Left ventricle myocardium inferior (tissue), 1 donor: ENCODE measurements around the gene NT5C3A. TPM values are rescaled to one million over a fixed set of nuclear protein-coding genes. Genes with fewer than 3 reads are reported as not detected.
"Not testable (repeated sequence)": the region's sequence is repeated elsewhere in the genome, so short reads cannot be mapped to it uniquely, and the experiment has no call there.

Source experiments
- DNase-seq: peaks from one replicate; pipeline ENCODE4 v3.0.0-alpha.2; 2020
- H3K27ac ChIP-seq: fragments of 200-600 bp; replicated peaks from 2 replicates; pipeline ENCODE4 v1.8.0; 2021
- H3K27me3 ChIP-seq: fragments of 200-600 bp; 2 replicates; pipeline ENCODE4 v1.8.0; 2021; ENCODE audit warnings: low read depth
- H3K36me3 ChIP-seq: fragments of 200-600 bp; 2 replicates; pipeline ENCODE4 v1.8.0; 2021
- H3K4me1 ChIP-seq: fragments of 200-600 bp; 2 replicates; pipeline ENCODE4 v1.8.0; 2021
- H3K4me3 ChIP-seq: fragments of 200-600 bp; 2 replicates; pipeline ENCODE4 v1.8.0; 2021; ENCODE audit warnings: mild to moderate bottlenecking, moderate library complexity
- H3K9me3 ChIP-seq: fragments of 200-600 bp; replicated peaks from 2 replicates; pipeline ENCODE4 v1.8.0; 2021
- intact Hi-C: fragments of 100-400 bp; cut with micrococcal nuclease; formaldehyde crosslinking; loops from one replicate; pipeline ENCODE4 v1.11.0; 2022
- total RNA-seq: library from RNA; stranded (reverse); fragmentation: NEBNext Ultra II Directional; extraction: Animal tissue kit (Norgen Biotek cat#: 25700); gene quantifications from one replicate; pipeline ENCODE4 v1.2.1, GENCODE V29; 2021
- TF ChIP-seq, protein P1 (sequence below): fragments of 200-600 bp; IDR thresholded peaks from 2 replicates; pipeline ENCODE4 v1.8.0; 2021; ENCODE audit warnings: antibody characterized with exemption, mild to moderate bottlenecking, borderline replicate concordance
- donor health status: DM: no; HTN: yes; CAD: no; lungs with severe emphysema.

The NT5C3A gene
- total RNA-seq, 1 donor from 2014 or later, result 33.4 TPM

DNA sequence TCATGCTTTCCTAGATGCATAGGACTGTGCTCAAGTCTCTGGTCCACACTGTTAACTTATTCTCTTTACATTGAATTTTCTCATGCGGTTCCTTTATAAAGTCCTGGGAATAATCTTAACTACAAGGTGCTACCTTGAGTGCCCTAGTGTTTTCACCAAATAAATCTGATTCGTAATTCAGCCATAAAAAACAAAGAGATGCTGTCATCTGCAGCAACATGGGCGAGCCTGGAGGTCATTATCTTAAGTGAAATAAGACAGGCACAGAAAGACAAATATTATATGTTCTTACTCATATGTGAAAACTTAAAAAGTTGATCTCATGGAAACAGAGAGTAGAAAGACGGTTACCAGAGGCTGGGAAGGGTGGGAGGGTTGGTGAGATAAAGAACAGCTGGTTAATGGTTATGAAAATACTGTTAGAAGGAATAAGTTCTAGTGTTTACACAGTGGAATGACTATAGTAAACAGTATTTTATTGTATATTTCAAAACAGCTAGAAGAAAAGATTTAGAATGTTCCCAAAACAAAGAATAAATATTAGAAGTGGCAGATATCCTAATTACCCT is 38.3 kb downstream of the NT5C3A start:
- Histone ChIP-seq H3K9me3 (no peaks in the 10 kb centered on the region), H3K36me3 (peaks cover 84% of the 10 kb centered on the region), H3K27me3 (no peaks in the 10 kb centered on the region), H3K4me3 (no peak overlapping the region), H3K4me1 (no peaks in the 10 kb centered on the region), H3K27ac (no peak overlapping the region)
- intact Hi-C loops, result no loop called here
- TF ChIP-seq, protein P1, sequence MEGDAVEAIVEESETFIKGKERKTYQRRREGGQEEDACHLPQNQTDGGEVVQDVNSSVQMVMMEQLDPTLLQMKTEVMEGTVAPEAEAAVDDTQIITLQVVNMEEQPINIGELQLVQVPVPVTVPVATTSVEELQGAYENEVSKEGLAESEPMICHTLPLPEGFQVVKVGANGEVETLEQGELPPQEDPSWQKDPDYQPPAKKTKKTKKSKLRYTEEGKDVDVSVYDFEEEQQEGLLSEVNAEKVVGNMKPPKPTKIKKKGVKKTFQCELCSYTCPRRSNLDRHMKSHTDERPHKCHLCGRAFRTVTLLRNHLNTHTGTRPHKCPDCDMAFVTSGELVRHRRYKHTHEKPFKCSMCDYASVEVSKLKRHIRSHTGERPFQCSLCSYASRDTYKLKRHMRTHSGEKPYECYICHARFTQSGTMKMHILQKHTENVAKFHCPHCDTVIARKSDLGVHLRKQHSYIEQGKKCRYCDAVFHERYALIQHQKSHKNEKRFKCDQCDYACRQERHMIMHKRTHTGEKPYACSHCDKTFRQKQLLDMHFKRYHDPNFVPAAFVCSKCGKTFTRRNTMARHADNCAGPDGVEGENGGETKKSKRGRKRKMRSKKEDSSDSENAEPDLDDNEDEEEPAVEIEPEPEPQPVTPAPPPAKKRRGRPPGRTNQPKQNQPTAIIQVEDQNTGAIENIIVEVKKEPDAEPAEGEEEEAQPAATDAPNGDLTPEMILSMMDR, result no peak
- DNase-seq, result no peak

- Histone ChIP-seq H3K27ac (no peak overlapping the region), H3K4me1 (no peaks in the 10 kb centered on the region), H3K36me3 (peaks cover 48% of the 10 kb centered on the region), H3K27me3 (no peaks in the 10 kb centered on the region), H3K4me3 (no peak overlapping the region), H3K9me3 (no peaks in the 10 kb centered on the region)
- TF ChIP-seq, protein P1, result no peak
- intact Hi-C loops, result no loop called here
- no peak for DNase-seq
Observed at GRCh38 chr7:33012364-33012763, 50.2 kb downstream of the NT5C3A start.

- no peaks in the 10 kb centered on the region for H3K9me3 ChIP-seq
- DNase-seq, result no peak
- intact Hi-C loops, result no loop called here
- no peaks in the 10 kb centered on the region for H3K4me1 ChIP-seq
- no peaks in the 10 kb centered on the region for H3K27me3 ChIP-seq
- H3K36me3 ChIP-seq, result peaks cover 35% of the 10 kb centered on the region
- no peak overlapping the region for H3K27ac ChIP-seq
- no peak overlapping the region for H3K4me3 ChIP-seq
- TF ChIP-seq, protein P1, result no peak
Observed at GRCh38 chr7:33009734-33010133, 52.8 kb downstream of the NT5C3A start.

- peaks cover 25% of the 10 kb centered on the region for H3K36me3 ChIP-seq
- DNase-seq, intact Hi-C loops: not testable (repeated sequence)
Observed at GRCh38 chr7:33005690-33006089, 56.9 kb downstream of the NT5C3A start.

GRCh38 chr7:33005193-33005592 is 57.4 kb downstream of the NT5C3A start:
- intact Hi-C loops, H3K4me3 ChIP-seq, DNase-seq, H3K9me3 ChIP-seq, H3K27ac ChIP-seq, H3K4me1 ChIP-seq, H3K27me3 ChIP-seq: not testable (repeated sequence)
- H3K36me3 ChIP-seq, result peaks cover 25% of the 10 kb centered on the region

More at GRCh38 chr7:33005690-33006089, 56.9 kb downstream of the NT5C3A start:
- not testable (repeated sequence) for H3K27ac ChIP-seq, H3K9me3 ChIP-seq, H3K4me3 ChIP-seq, H3K4me1 ChIP-seq, H3K27me3 ChIP-seq

DNA sequence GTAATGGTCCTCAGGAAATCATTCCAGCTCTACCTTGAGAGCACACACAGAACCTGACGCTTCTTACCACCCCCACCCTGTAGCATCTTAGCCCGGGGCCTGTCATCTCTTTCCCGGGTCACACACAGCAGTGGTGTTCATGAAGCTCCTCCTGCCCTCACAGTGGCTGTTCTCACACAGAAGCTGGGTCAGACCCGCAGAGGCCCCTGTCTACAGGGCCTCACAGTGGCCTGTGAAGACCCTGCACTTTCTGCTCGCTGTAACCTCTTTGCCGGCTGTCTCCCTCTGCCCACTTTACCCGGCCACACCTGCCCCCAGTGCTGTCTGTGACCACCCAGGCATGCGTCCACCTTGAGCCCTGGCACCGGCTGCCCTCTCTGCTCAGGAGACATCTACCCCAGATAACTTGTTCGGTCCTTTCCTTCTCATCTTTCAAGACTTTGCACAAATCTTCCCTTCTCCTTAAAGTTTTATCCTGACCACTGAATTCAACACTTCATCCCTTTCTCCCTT is 58.4 kb downstream of the NT5C3A start:
- H3K4me3 ChIP-seq, DNase-seq, H3K27ac ChIP-seq, H3K9me3 ChIP-seq, H3K27me3 ChIP-seq, intact Hi-C loops: not testable (repeated sequence)
- peaks cover 25% of the 10 kb centered on the region for H3K36me3 ChIP-seq
- peaks cover 12% of the 10 kb centered on the region for H3K4me1 ChIP-seq

DNA sequence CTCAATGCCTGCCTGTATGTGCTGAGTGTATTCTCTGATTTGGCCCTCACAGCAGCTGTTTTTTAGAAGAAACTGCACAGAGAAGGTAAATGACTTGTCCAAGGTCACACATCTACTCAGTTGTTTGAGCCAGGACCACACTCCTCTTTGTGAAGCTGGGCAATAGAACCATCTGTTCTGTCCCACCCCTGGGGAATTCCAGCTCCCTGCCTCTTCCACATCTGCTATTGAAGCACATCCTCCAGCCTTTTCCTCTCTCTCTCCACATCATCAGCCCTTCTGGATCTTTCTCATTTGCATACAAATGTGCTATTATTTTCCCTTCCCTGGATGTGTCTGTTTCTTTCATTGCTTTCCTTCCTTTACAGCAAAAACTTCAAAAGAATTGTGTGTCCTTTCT is 59.5 kb downstream of the NT5C3A start:
- H3K36me3 ChIP-seq, result peaks cover 25% of the 10 kb centered on the region
- intact Hi-C loops, DNase-seq, H3K4me3 ChIP-seq, H3K27me3 ChIP-seq, H3K9me3 ChIP-seq, H3K27ac ChIP-seq: not testable (repeated sequence)
- H3K4me1 ChIP-seq, result peaks cover 20% of the 10 kb centered on the region

- H3K36me3 ChIP-seq, result peaks cover 12% of the 10 kb centered on the region
- peaks cover 26% of the 10 kb centered on the region for H3K4me1 ChIP-seq
- H3K27me3 ChIP-seq, intact Hi-C loops, H3K4me3 ChIP-seq, DNase-seq, H3K9me3 ChIP-seq: not testable (repeated sequence)
- peak overlapping the region; percentile 87 for H3K27ac ChIP-seq
Observed at GRCh38 chr7:32999380-32999779, 63.2 kb downstream of the NT5C3A start.
